H9 (cell line): ENCODE data around the gene RIPK1. TPM values are rescaled to one million over a fixed set of nuclear protein-coding genes. Genes with fewer than 3 reads are reported as not detected.

Source experiments
- DNase-seq: peaks from one replicate; pipeline ENCODE4 v3.0.0-alpha.2; 2017
- H2AFZ ChIP-seq: one replicate; pipeline ENCODE4 v1.6.1; 2013; ENCODE audit warnings: mild to moderate bottlenecking, low read length, control low read depth, moderate library complexity
- H2AK5ac ChIP-seq: 2 replicates; pipeline ENCODE4 v1.6.1; 2013; ENCODE audit warnings: low read length, control low read depth, mixed read lengths; ENCODE audit not compliant: insufficient read length
- H2BK120ac ChIP-seq: one replicate; pipeline ENCODE4 v1.6.1; 2013; ENCODE audit warnings: low read depth, mild to moderate bottlenecking, low read length, control low read depth, inconsistent platforms; ENCODE audit not compliant: poor library complexity, severe bottlenecking
- H2BK12ac ChIP-seq: 2 replicates; pipeline ENCODE4 v1.6.1; 2013; ENCODE audit warnings: low read length, control low read depth, mixed read lengths, low read depth; ENCODE audit not compliant: insufficient read length
- H2BK15ac ChIP-seq: 2 replicates; pipeline ENCODE4 v1.6.1; 2013; ENCODE audit warnings: low read depth, low read length, control low read depth
- H2BK20ac ChIP-seq: one replicate; pipeline ENCODE4 v1.6.1; 2013; ENCODE audit warnings: low read depth, mild to moderate bottlenecking, low read length, control low read depth, inconsistent platforms; ENCODE audit not compliant: poor library complexity, severe bottlenecking
- H2BK5ac ChIP-seq: 2 replicates; pipeline ENCODE4 v1.6.1; 2013; ENCODE audit warnings: low read length, control low read depth, mixed read lengths; ENCODE audit not compliant: insufficient read length
- H3K14ac ChIP-seq: 2 replicates; pipeline ENCODE4 v1.6.1; 2013; ENCODE audit warnings: low read length, control low read depth; ENCODE audit not compliant: insufficient read depth
- H3K18ac ChIP-seq: 2 replicates; pipeline ENCODE4 v1.6.1; 2013; ENCODE audit warnings: low read depth, mild to moderate bottlenecking, mixed read lengths, low read length, control low read depth; ENCODE audit not compliant: insufficient read length
- H3K23ac ChIP-seq: 2 replicates; pipeline ENCODE4 v1.6.1; 2013; ENCODE audit warnings: low read length, control low read depth, mixed read lengths, low read depth; ENCODE audit not compliant: insufficient read length
- H3K23me2 ChIP-seq: 2 replicates; pipeline ENCODE4 v1.6.1; 2013; ENCODE audit warnings: low read depth, mild to moderate bottlenecking, mixed read lengths, low read length, control low read depth; ENCODE audit not compliant: insufficient read length, poor library complexity, severe bottlenecking
- H3K27ac ChIP-seq: 2 replicates; pipeline ENCODE4 v1.5.1; 2013; ENCODE audit warnings: low read length, control low read depth, mixed read lengths, low read depth; ENCODE audit not compliant: insufficient read length
- H3K27me3 ChIP-seq: 2 replicates; pipeline ENCODE4 v1.6.1; 2013; ENCODE audit warnings: low read length, control low read depth, inconsistent platforms; ENCODE audit not compliant: insufficient read depth
- H3K4ac ChIP-seq: 2 replicates; pipeline ENCODE4 v1.6.1; 2013; ENCODE audit warnings: low read depth, mild to moderate bottlenecking, control low read depth, inconsistent platforms, low read length, moderate library complexity
- H3K4me1 ChIP-seq: 2 replicates; pipeline ENCODE4 v1.6.1; 2013; ENCODE audit warnings: low read length, control low read depth, inconsistent platforms; ENCODE audit not compliant: insufficient read depth
- H3K4me2 ChIP-seq: 2 replicates; pipeline ENCODE4 v1.6.1; 2013; ENCODE audit warnings: low read length, control low read depth, mixed read lengths; ENCODE audit not compliant: insufficient read length, insufficient read depth
- H3K56ac ChIP-seq: 2 replicates; pipeline ENCODE4 v1.6.1; 2013; ENCODE audit warnings: low read depth, mild to moderate bottlenecking, mixed read lengths, low read length, control low read depth; ENCODE audit not compliant: insufficient read length
- H3K79me1 ChIP-seq: 2 replicates; pipeline ENCODE4 v1.6.1; 2013; ENCODE audit warnings: low read depth, mild to moderate bottlenecking, moderate library complexity, low read length, control low read depth, inconsistent platforms; ENCODE audit not compliant: insufficient read depth, poor library complexity, severe bottlenecking
- H3K79me2 ChIP-seq: 2 replicates; pipeline ENCODE4 v1.6.1; 2013; ENCODE audit warnings: low read length, control low read depth, inconsistent platforms; ENCODE audit not compliant: insufficient read depth
- H3K9ac ChIP-seq: 2 replicates; pipeline ENCODE4 v1.6.1; 2013; ENCODE audit warnings: low read length, control low read depth, mixed read lengths; ENCODE audit not compliant: insufficient read length; ENCODE audit errors: extremely low read depth
- H3K9me3 ChIP-seq: one replicate; pipeline ENCODE4 v1.6.1; 2013; ENCODE audit warnings: low read depth, low read length, inconsistent platforms; ENCODE audit not compliant: control insufficient read depth
- H3T11ph ChIP-seq: one replicate; pipeline ENCODE4 v1.6.1; 2013; ENCODE audit warnings: mild to moderate bottlenecking, low read length, control low read depth, inconsistent platforms
- H4K20me1 ChIP-seq: one replicate; pipeline ENCODE4 v1.6.1; 2013; ENCODE audit not compliant: control insufficient read depth, insufficient read length, insufficient read depth
- H4K5ac ChIP-seq: 2 replicates; pipeline ENCODE4 v1.6.1; 2013; ENCODE audit warnings: low read depth, mild to moderate bottlenecking, mixed read lengths, low read length, control low read depth; ENCODE audit not compliant: insufficient read length
- H4K8ac ChIP-seq: replicated peaks from 2 replicates; pipeline ENCODE4 v1.6.1; 2013; ENCODE audit warnings: low read length, control low read depth, mixed read lengths, low read depth; ENCODE audit not compliant: insufficient read length
- H4K91ac ChIP-seq: 2 replicates; pipeline ENCODE4 v1.6.1; 2013; ENCODE audit warnings: low read depth, mild to moderate bottlenecking, moderate library complexity, mixed read lengths, low read length, control low read depth; ENCODE audit not compliant: insufficient read length
- H3K27ac Mint-ChIP-seq, 3 experiments: 2 replicates in 2 of 3; 3 replicates in 1 of 3; pipeline ENCODE4 v1.8.0; 2020 to 2021; ENCODE audit warnings: mixed read lengths in 3 of 3, mild to moderate bottlenecking in 1 of 3, moderate library complexity in 1 of 3
- H3K27me3 Mint-ChIP-seq: 2 replicates; pipeline ENCODE4 v1.8.0; 2021; ENCODE audit warnings: low read depth, mild to moderate bottlenecking, moderate library complexity, mixed read lengths
- H3K36me3 Mint-ChIP-seq, 3 experiments: 2 replicates in 2 of 3; 3 replicates in 1 of 3; pipeline ENCODE4 v1.8.0; 2020 to 2021; ENCODE audit warnings: low read depth in 3 of 3, mixed read lengths in 3 of 3; ENCODE audit not compliant: insufficient read depth in 1 of 3
- H3K4me1 Mint-ChIP-seq, 2 experiments: 2 replicates each; pipeline ENCODE4 v1.8.0; 2020; ENCODE audit warnings: mixed read lengths in 2 of 2
- H3K4me3 Mint-ChIP-seq, 2 experiments: 2 replicates in 1 of 2; 3 replicates in 1 of 2; pipeline ENCODE4 v1.8.0; 2020 to 2021; ENCODE audit warnings: mild to moderate bottlenecking in 2 of 2, mixed read lengths in 2 of 2, moderate library complexity in 1 of 2
- H3K9me3 Mint-ChIP-seq, 2 experiments: 2 replicates in 1 of 2; 3 replicates in 1 of 2; pipeline ENCODE4 v1.8.0; 2020; ENCODE audit warnings: mild to moderate bottlenecking in 2 of 2, mixed read lengths in 2 of 2, moderate library complexity in 1 of 2
- CTCF ChIP-seq: fragments of 200-600 bp; sonication (generic); conservative IDR thresholded peaks from 3 replicates; pipeline ENCODE4 v1.8.0; 2021; ENCODE audit warnings: antibody characterized with exemption, mild to moderate bottlenecking
- WGBS: extraction: QIAGEN DNeasy Blood & Tissue Kit; methylation state at CpG from one replicate; pipeline ENCODE4 v1.1.7; 2013; ENCODE audit warnings: missing lambda C conversion rate, low lambda C conversion rate, mixed read lengths; ENCODE audit not compliant: insufficient read length; ENCODE audit errors: extremely low coverage; 5-methylcytosine and 5-hydroxymethylcytosine counted together
- total RNA-seq: library from RNA; stranded (reverse); gene quantifications from 2 replicates; pipeline ENCODE4 v1.2.1, GENCODE V29; 2021

Gene RIPK1
- total RNA-seq, 1 experiment from 2014 or later = 24.6 TPM

- H4K5ac ChIP-seq = no peak overlapping the region
- no peaks in the 10 kb centered on the region for H3K4me1 ChIP-seq
- no peaks in the 10 kb centered on the region for H3K79me2 ChIP-seq
- no peak overlapping the region for H3K4me3 Mint-ChIP-seq
- H2AFZ ChIP-seq = no peak overlapping the region
- no peak overlapping the region for H3K18ac ChIP-seq
- H3K4me2 ChIP-seq = no peak overlapping the region
- peaks cover 71 to 73% (median 72%) of the 10 kb centered on the region in 3 experiments for H3K36me3 Mint-ChIP-seq
- no peak overlapping the region for H2BK20ac ChIP-seq
- TF ChIP-seq CTCF = no peak
- H3K23ac ChIP-seq = no peak overlapping the region
- H2BK120ac ChIP-seq = no peak overlapping the region
- H3K9me3 ChIP-seq = peaks cover 54% of the 10 kb centered on the region
- H3T11ph ChIP-seq = no peak overlapping the region
- no peak overlapping the region for H2AK5ac ChIP-seq
- no peak overlapping the region for H3K14ac ChIP-seq
- DNase-seq = no peak
- peaks cover 57 to 62% of the 10 kb centered on the region in 2 experiments for H3K9me3 Mint-ChIP-seq
- H3K27ac ChIP-seq = no peak overlapping the region
- H3K9ac ChIP-seq = no peak overlapping the region
- H3K27me3 Mint-ChIP-seq = peaks cover 6% of the 10 kb centered on the region
- H4K20me1 ChIP-seq = no peaks in the 10 kb centered on the region
- H3K4me1 Mint-ChIP-seq = no peaks in the 10 kb centered on the region
- no peaks in the 10 kb centered on the region for H3K27me3 ChIP-seq
- H4K8ac ChIP-seq = no peak overlapping the region
- no peak overlapping the region for H2BK5ac ChIP-seq
- no CpG with 5 or more reads among the region's 4 CpGs for WGBS
- no peak overlapping the region for H2BK15ac ChIP-seq
- H3K23me2 ChIP-seq = no peaks in the 10 kb centered on the region
- H3K79me1 ChIP-seq = no peaks in the 10 kb centered on the region
- H2BK12ac ChIP-seq = no peak overlapping the region
- H3K27ac Mint-ChIP-seq = no peak overlapping the region
- no peak overlapping the region for H3K56ac ChIP-seq
- H4K91ac ChIP-seq = no peak overlapping the region
- H3K4ac ChIP-seq = no peak overlapping the region
Measured at GRCh38 chr6:3088446-3088845, 20.2 kb downstream of the RIPK1 start.
